HCT116 (cell line): ENCODE measurements around the gene SEPTIN8. TPM values are rescaled to one million over a fixed set of nuclear protein-coding genes. Genes with fewer than 3 reads are reported as not detected.

Source experiments
- ATAC-seq: fragments of 200-7000 bp; cut with Tn5 transposase; 2 replicates; pipeline ENCODE4 v1.9.1; 2020; ENCODE audit warnings: mild to moderate bottlenecking, moderate library complexity
- BruUV-seq: library from RNA; stranded (reverse); fragments of 400-500 nt; replicated peaks from 2 replicates; lab custom pipeline; 2021; lab: Mats Ljungman, UMichigan
- CTCF ChIA-PET: fragments of 300-600 bp; sonication (Branson Sonifier 250); formaldehyde crosslinking; loops from one replicate; lab custom pipeline; 2021; ENCODE audit warnings: antibody characterized with exemption; lab: Charles Lee
- POLR2A ChIA-PET: fragments of 300-600, 350-600 bp; sonication (Branson Sonifier 250); formaldehyde crosslinking; loops from one replicate; lab custom pipeline; 2021; ENCODE audit warnings: antibody characterized with exemption; lab: Charles Lee
- RAD21 ChIA-PET, 2 experiments: fragments of 300-600 bp; sonication (Branson Sonifier 250); formaldehyde crosslinking; loops; one replicate each; lab custom pipeline; 2023; ENCODE audit warnings: low total read pairs in 2 of 2; ENCODE audit not compliant: uncharacterized antibody in 2 of 2, unreplicated experiment in 2 of 2, low non-redundant PET in 1 of 2; lab: Charles Lee
- DNase-seq: peaks from one replicate; pipeline ENCODE4 v3.0.0-alpha.2; 2010; ENCODE audit warnings: low read depth, low spot score
- H2AFZ ChIP-seq: fragments of 200-600 bp; shearing (Covaris generic), sonication (generic); 2 replicates; pipeline ENCODE4 v1.6.1; 2017; ENCODE audit warnings: low read depth, mixed run types, mixed read lengths, antibody characterized with exemption, low read length; ENCODE audit not compliant: poor library complexity, severe bottlenecking
- H3K27ac ChIP-seq: 2 replicates; pipeline ENCODE4 v1.5.1; 2012; ENCODE audit warnings: low read depth, low read length
- H3K27me3 ChIP-seq: fragments of 200-600 bp; sonication (generic); 2 replicates; pipeline ENCODE4 v1.6.1; 2016; ENCODE audit warnings: mixed run types, low read length, mixed read lengths; ENCODE audit not compliant: insufficient read depth
- H3K36me3 ChIP-seq, 2 experiments: fragments of 200-500 bp in 1 of 2; fragments of 200-600 bp in 1 of 2; sonication (Bioruptor generic) in 1 of 2; sonication (generic) in 1 of 2; 2 replicates each; pipeline versions ENCODE4 v1.5.1 to v1.6.1; 2014 to 2016; ENCODE audit warnings: low read length in 2 of 2, inconsistent platforms in 1 of 2, mixed read lengths in 1 of 2, mixed run types in 1 of 2; ENCODE audit not compliant: insufficient read depth in 2 of 2, control insufficient read depth in 1 of 2
- H3K4me1 ChIP-seq, 2 experiments: fragments of 200-600 bp in 1 of 2; sonication (generic) in 1 of 2; 2 replicates each; pipeline versions ENCODE4 v1.5.1 to v1.6.1; 2012 to 2017; ENCODE audit warnings: low read length in 2 of 2, inconsistent platforms in 1 of 2, mild to moderate bottlenecking in 1 of 2, mixed read lengths in 1 of 2, mixed run types in 1 of 2, moderate library complexity in 1 of 2; ENCODE audit not compliant: insufficient read depth in 2 of 2, control insufficient read depth in 1 of 2
- H3K4me2 ChIP-seq: fragments of 200-600 bp; sonication (generic); 2 replicates; pipeline ENCODE4 v1.6.1; 2017; ENCODE audit warnings: mixed run types, low read length, mixed read lengths
- H3K4me3 ChIP-seq, 2 experiments: fragments of 200-600 bp in 1 of 2; sonication (generic) in 1 of 2; replicated peaks in 1 of 2; 2 replicates each; pipeline ENCODE4 v1.5.1; 2011 to 2016; ENCODE audit warnings: low read length in 2 of 2, control low read depth in 1 of 2, low read depth in 1 of 2, mild to moderate bottlenecking in 1 of 2, mixed read lengths in 1 of 2, mixed run types in 1 of 2
- H3K79me2 ChIP-seq: fragments of 200-600 bp; sonication (generic); 2 replicates; pipeline ENCODE4 v1.6.1; 2017; ENCODE audit warnings: mild to moderate bottlenecking, mixed run types, low read length, moderate library complexity, mixed read lengths; ENCODE audit not compliant: insufficient read depth
- H3K9ac ChIP-seq: fragments of 200-600 bp; sonication (generic); 2 replicates; pipeline ENCODE4 v1.6.1; 2016; ENCODE audit warnings: low read length, mixed read lengths
- H3K9me2 ChIP-seq: fragments of 200-600 bp; sonication (generic), shearing (Covaris generic); 2 replicates; pipeline ENCODE4 v1.6.1; 2017; ENCODE audit warnings: mixed run types, mild to moderate bottlenecking, moderate library complexity; ENCODE audit not compliant: insufficient read depth
- H3K9me3 ChIP-seq, 2 experiments: fragments of 200-500 bp in 1 of 2; fragments of 200-600 bp in 1 of 2; sonication (Bioruptor generic) in 1 of 2; sonication (generic) in 1 of 2; 2 replicates each; pipeline ENCODE4 v1.6.1; 2014 to 2017; ENCODE audit warnings: low read length in 2 of 2, mixed read lengths in 2 of 2, inconsistent platforms in 1 of 2, low read depth in 1 of 2, mild to moderate bottlenecking in 1 of 2, mixed run types in 1 of 2, moderate library complexity in 1 of 2; ENCODE audit not compliant: control insufficient read depth in 1 of 2, insufficient read depth in 1 of 2
- H4K20me1 ChIP-seq: fragments of 200-600 bp; sonication (generic), shearing (Covaris generic); 2 replicates; pipeline ENCODE4 v1.6.1; 2017; ENCODE audit warnings: mixed run types, mild to moderate bottlenecking, moderate library complexity; ENCODE audit not compliant: insufficient read depth
- CBX3 ChIP-seq: IDR thresholded peaks from 2 replicates; pipeline ENCODE4 v1.6.1; 2012; ENCODE audit warnings: low read depth
- CEBPB ChIP-seq: IDR thresholded peaks from 2 replicates; pipeline ENCODE4 v1.6.1; 2012; ENCODE audit warnings: low read depth
- EGR1 ChIP-seq: IDR thresholded peaks from 2 replicates; pipeline ENCODE4 v1.6.1; 2012; ENCODE audit warnings: low read depth
- ELF1 ChIP-seq: IDR thresholded peaks from 2 replicates; pipeline ENCODE4 v1.6.1; 2012; ENCODE audit warnings: low read depth, borderline replicate concordance
- EZH2phosphoT487 ChIP-seq: fragments of 200-600 bp; IDR thresholded peaks from 2 replicates; pipeline ENCODE4 v1.6.1; 2018; ENCODE audit warnings: antibody characterized with exemption, borderline replicate concordance
- POLR2AphosphoS5 ChIP-seq: IDR thresholded peaks from 2 replicates; pipeline ENCODE4 v1.6.1; 2011; ENCODE audit warnings: mild to moderate bottlenecking, low read depth, low read length, moderate library complexity
- intact Hi-C: fragments of 100-400 bp; cut with micrococcal nuclease; formaldehyde crosslinking; loops from 2 replicates; pipeline ENCODE4 v1.10.0; 2022
- total RNA-seq: library from RNA; stranded (reverse); gene quantifications from one replicate; pipeline ENCODE4 v1.2.1, GENCODE V29; 2021; ENCODE audit not compliant: unreplicated experiment
- TF ChIP-seq, protein P1 (sequence below): IDR thresholded peaks from 2 replicates; pipeline ENCODE4 v1.6.1; 2012

Gene SEPTIN8
- total RNA-seq, 1 experiment from 2014 or later, result 34.6 TPM

DNA sequence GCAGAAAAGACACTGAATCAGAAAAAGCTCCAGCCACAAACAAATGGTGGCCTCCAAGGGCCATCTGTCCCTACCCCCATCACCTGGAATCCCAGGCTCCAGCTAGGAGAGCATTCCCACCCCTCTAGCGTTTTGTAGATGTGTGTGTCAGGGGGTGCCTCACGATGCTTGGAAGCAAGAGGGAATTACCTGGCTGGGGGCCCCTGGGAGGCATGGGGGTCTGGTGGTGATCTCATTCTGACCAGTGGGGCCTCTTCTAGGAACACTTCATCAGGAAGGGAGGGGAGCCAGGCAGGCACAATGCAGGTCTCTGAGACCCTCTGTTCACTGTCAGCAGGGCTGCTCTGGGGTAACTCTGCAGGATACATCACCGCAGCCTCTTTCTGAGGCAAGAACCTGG, 47.4 kb upstream of the SEPTIN8 start:
- Histone ChIP-seq H3K79me2 (peaks cover 6% of the 10 kb centered on the region; the same call in 1 of the 2 replicates), H3K9me3 (no peaks in the 10 kb centered on the region), H3K9me2 (no peaks in the 10 kb centered on the region), H3K27me3 (no peaks in the 10 kb centered on the region), H3K4me1 (peaks cover 5 to 16% of the 10 kb centered on the region in 2 experiments; a peak in 2 of 4 replicates), H3K27ac (no peak overlapping the region), H3K4me2 (no peak overlapping the region), H2AFZ (no peak overlapping the region), H3K36me3 (no peaks in the 10 kb centered on the region), H3K4me3 (no peak overlapping the region), H4K20me1 (no peaks in the 10 kb centered on the region), H3K9ac (no peak overlapping the region)
- BruUV-seq, result no TSS peak
- RAD21 ChIA-PET, result no interaction called here
- ATAC-seq, result no peak
- CTCF ChIA-PET, result no interaction called here
- POLR2A ChIA-PET, result no interaction called here
- TF ChIP-seq, protein P1, sequence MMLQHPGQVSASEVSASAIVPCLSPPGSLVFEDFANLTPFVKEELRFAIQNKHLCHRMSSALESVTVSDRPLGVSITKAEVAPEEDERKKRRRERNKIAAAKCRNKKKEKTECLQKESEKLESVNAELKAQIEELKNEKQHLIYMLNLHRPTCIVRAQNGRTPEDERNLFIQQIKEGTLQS, result no peak
- TF ChIP-seq EZH2phosphoT487, result no peak
- TF ChIP-seq ELF1, result no peak
- TF ChIP-seq CBX3, result no peak
- intact Hi-C loops, result no loop called here
- DNase-seq, result no peak

DNA sequence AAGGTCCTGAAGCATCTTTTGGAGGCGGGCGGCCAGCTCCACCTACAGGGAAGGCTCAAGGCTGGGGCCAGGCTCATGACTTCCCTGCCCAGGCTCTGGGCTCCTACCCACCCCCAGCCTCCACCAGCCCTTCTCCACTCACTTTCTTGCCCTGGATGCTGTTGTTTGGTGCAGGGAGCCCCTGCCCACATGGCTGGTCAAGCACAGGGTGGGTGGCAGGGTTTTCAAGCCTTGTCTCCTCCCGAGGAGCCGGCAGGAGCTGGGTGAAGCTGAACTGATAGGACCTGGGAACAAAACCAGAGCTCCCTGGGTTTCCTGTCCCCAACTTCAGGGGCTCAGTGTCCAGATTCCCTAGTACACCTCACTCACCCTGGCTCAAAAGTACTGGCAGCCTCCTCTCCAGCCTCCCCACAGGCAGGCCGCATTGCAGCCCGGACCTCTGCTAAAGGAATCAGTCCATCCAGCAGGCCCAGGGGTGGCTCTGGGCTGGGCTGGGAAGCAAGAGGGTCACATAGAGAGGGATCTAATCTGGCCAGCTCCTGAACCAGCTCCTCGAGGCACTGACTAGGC, 46.5 kb upstream of the SEPTIN8 start:
- Histone ChIP-seq H3K4me1 (peaks cover 0 to 11% of the 10 kb centered on the region in 2 experiments; a peak in 1 of 4 replicates), H3K4me2 (no peak overlapping the region), H3K36me3 (no peaks in the 10 kb centered on the region), H3K27me3 (no peaks in the 10 kb centered on the region), H3K9me2 (no peaks in the 10 kb centered on the region)
- POLR2A ChIA-PET, result no interaction called here
- intact Hi-C loops, result no loop called here
- TF ChIP-seq POLR2AphosphoS5 (no peak), EGR1 (no peak), CEBPB (no peak)
- TF ChIP-seq, all 23 proteins: peak for 0
- Histone ChIP-seq H3K27ac (no peak overlapping the region), H3K9ac (no peak overlapping the region), H3K9me3 (no peaks in the 10 kb centered on the region), H2AFZ (no peak overlapping the region), H3K79me2 (no peaks in the 10 kb centered on the region), H3K4me3 (no peak overlapping the region), H4K20me1 (no peaks in the 10 kb centered on the region)
- DNase-seq, result no peak
- CTCF ChIA-PET, result no interaction called here
- RAD21 ChIA-PET, result interaction anchor here in 1 of 2 experiments (0.6 kb wide), 1 partner anchor 70 kb away, joined by 3 read pairs; no protein-coding TSS in a partner anchor
- BruUV-seq, result no TSS peak
- ATAC-seq, result no peak
